Stimulated activated CD8-positive, alpha-beta memory T cell treated with anti-CD3 and anti-CD28 coated beads, Interleukin-7, amount 100 ng/mL, for 24 hours (primary cell): Measurements from ENCODE around the gene C8G.
A peak's percentile ranks its signal among the peaks of the same experiment; 100 is the strongest.

Experiments
- DNase-seq: peaks from one replicate; pipeline ENCODE4 v3.0.0-alpha.2; 2020; ENCODE audit warnings: low read depth

C8G gene

DNA sequence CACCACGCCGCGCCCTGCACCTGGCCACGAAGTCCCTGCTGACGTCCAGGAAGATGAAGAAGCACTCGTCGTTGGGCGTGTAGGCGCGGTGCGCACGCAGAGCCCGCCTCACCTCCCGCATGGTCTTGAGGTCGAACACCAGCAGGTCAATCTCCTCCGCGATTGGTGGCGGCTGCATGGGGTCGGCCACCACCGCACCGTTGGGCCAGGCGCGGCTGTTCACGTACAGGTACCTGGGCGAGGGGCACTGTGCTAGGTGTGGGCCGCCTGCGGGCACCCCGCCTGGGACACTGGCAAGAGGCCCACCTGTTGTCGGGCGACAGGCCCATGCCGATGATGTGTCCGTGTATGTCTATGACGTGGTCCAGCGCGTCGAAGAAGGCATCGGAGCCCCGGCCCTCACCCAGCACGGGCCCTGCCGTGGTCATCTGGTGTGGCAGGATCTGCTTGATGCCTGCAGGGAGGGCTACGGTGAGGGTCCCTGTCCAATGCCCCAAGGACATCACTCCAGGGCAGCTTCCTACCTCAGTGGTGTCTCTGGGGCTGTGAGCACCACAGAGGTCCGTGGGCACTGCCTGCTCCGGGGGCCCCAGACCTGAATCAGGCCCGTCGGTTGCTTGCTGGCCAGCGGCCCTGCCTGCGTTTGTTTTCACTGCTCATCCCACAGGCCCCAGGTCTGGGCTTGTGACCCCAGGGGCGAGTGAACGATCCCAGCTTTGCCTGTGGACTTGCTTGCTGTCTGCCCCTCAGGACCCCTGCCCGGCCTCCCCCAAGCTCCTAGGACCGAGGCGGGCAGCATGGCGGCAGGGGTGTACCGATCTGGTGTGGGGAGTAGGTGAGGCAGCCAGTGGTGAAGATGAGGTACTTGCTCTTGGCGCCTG lies 3.6 kb upstream of the C8G start:
- DNase-seq: no peak

DNA sequence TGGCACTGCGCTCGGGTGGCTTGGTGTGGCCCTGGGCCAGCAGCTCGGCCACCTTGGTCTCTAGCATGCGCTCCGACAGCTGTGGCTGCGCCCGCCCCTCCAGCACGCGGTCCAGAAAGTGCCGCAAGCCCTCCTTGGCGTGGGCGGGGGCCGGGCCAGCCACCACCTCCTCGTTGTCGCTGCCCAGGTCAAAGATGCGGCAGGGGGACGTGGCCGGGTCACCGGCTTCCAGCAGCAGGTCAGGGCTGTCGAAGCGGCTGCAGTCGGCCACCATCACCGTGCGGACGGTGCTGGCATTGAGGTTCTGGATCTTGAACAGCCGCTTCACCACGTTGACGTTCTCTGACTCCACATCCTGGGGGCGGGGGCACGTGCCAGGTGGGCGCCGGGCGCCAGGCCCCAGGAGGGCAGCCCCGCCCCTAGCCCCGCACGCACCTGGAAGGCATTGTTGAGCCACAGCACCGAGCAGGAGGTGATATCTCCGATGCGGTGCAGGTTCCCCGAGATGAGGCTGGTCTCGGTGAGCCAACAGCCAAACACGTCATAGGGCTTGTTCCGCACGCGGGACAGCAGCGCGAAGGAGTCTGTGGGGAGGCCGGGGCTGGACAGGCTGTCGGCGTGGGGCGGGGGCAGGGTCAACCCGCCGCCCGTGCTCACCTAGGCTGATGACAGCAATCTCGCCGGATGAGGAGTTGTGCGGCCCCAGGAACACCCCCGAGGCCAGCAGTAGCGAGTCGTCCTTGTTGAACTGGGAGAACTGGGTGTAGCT lies 2.7 kb upstream of the C8G start:
- no peak for DNase-seq

DNA sequence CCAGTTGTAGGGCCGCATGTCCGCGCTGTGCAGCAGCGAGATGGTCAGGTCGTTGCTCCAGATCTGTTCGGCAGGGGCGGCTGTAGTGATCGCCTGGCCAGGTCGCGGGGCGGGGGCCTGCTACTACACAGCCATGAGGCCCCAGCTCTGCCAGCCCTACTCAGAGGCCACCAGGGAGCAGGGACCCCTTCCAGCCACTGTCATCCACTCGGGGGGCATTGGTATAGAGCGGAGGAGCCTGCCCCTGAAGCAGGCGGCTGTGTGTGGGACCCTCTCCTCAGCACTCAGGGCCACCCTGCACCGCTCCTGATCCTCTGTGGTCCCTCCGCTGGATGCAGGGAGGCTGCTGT lies 2.2 kb upstream of the C8G start:
- no peak for DNase-seq

DNA sequence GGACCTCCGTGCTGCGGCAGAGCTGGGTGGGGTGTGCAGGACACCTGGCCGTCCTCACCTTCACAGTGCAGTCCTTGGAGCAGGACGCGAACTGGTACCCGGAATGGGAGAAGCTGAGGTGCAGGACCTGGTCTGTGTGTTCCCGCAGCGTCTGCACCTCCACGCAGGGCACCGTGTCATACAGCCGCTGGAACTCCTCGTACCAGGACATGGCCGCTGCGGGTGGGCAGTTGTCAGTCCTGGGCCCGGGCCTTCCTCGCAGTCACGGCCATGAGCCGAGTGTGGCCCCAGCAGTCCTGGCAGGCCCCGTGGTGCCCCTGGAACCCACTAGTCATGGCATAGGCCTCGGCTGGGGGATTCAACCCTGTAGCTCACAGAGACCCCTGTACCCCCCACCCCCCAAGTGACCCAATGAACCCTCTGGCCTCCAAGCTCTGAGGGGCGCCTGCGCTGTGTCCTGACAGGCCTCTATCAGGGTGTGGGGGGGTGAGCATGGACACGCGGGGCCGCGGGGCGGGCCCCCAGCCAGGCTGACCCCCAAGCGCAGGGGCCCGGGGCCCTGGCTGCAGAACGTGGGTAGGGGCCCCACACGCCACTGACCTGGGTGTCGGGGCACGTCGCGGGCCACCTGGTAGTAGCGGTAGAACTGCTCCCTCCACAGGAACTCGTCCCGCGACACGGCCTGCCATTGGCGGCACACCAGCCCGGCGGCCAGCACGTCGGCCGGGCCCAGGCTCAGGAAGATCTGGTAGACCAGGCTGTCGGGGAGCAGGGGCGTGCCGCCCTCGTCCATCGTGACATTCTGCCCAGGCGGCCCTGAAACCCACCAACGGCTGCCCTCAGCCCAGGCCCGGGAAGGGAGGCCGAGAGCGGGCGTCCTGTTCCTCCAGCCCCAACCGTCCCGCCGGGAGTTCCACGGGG lies 1.5 kb upstream of the C8G start:
- DNase-seq: no peak

DNA sequence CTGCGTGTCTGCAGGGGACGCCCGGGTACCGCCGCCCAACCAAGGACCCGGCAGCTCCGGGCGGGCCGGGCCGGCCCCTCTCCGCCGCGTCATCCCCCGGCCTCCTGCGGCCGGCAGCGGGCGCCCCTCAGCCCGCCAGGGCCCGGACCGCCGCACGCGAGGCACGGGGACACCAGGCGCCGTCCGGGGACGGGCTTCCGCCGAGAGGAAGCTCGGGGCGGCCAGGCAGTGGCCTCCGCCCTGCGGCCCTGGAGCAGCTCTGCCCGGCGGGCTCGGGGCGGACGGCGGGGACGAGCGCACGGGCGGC lies 878 bp upstream of the C8G start:
- no peak for DNase-seq

DNA sequence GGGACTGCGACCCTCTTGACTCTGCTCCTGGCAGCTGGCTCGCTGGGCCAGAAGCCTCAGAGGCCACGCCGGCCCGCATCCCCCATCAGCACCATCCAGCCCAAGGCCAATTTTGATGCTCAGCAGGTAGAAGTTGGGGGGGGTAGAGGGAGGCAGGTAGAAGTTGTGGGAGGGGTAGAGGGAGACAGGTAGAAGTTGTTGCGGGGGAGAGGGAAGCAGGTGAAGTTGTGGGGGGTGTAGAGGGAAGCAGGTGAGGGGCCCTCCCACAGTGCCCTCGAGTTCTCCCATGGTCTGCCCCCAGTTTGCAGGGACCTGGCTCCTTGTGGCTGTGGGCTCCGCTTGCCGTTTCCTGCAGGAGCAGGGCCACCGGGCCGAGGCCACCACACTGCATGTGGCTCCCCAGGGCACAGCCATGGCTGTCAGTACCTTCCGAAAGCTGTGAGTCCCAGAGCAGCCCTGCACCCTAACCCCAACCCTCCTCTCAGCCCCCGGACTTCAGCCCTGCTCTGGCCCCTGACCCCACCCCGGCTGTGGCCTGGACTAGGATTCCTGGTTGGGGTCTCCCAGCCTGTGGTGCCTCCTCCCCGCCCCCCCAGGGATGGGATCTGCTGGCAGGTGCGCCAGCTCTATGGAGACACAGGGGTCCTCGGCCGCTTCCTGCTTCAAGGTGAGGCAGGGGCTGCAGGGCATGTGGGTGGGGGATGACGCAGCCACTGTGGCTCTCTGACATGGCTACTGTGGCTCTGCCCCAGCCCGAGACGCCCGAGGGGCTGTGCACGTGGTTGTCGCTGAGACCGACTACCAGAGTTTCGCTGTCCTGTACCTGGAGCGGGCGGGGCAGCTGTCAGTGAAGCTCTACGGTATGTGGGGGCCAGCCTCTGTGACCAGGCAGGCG lies 537 bp downstream of the C8G start:
- no peak for DNase-seq

DNA sequence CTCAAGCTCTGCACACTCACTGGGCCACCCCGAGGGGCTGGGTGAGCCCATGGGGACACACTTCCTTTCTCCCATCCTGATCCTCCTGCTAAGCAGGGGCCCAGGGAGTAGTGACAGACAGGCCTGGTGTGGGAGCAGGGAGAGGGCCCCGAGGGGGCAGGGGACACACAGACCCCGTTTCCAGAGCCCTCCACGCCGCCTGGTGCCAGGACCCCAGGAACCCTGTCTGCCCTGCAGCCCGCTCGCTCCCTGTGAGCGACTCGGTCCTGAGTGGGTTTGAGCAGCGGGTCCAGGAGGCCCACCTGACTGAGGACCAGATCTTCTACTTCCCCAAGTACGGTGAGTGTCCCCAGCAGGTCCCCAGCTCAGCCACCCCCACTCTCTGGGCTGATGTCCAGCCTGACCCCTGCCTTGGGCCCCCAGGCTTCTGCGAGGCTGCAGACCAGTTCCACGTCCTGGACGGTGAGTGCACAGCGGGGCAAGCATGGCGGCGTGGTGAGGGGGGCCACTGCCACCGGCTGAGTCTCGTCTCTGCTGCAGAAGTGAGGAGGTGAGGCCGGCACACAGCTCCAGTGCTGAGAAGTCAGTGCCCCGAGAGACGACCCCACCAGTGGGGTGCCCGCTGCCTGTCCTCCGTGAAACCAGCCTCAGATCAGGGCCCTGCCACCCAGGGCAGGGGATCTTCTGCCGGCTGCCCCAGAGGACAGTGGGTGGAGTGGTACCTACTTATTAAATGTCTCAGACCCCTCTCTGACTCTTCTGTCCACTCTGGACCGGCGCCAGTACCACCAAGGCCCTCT lies 1.4 kb downstream of the C8G start:
- DNase-seq: no peak

DNA sequence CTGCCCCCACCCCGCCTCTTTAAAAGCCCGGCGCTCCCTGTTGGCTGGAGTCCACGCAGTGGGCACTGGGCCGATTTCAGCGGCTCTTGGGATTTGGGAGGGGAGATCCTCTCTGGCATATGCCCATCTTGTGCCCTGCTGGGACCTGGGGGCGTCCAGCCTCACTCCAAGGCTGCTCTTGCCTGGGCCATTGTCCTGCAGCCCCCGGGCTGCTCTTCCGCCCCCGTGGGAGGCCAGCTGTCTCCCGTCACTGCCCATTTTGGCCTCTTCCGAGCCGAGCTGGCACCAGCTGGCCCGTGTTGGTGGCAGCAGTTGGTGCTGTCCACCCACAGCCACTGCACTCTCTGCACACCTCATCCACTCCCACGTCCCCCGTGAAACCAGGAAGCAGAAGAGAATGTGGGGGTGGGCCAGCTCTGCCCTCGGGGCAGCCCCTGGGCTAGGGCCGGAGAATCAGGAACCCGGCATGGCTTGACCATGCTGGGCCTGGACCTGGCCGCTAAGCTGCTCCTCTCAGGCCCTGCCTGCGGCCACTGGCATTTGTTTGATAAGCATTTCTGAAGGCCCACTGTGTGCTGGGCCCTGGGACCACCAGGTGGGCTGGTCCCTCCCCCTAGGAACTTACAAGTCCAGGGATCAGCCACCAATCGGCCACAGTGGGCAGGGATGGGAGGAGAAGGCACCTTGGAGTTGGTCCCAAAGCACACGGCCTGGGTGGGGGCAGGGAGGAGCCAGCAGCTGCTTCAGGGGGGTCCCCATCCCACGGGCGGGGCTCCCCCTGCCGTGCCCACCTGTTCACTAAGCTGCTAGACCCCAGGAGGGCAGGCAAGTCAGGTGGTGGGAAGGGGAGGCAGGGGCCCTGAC lies 2.2 kb downstream of the C8G start:
- DNase-seq: no peak

DNA sequence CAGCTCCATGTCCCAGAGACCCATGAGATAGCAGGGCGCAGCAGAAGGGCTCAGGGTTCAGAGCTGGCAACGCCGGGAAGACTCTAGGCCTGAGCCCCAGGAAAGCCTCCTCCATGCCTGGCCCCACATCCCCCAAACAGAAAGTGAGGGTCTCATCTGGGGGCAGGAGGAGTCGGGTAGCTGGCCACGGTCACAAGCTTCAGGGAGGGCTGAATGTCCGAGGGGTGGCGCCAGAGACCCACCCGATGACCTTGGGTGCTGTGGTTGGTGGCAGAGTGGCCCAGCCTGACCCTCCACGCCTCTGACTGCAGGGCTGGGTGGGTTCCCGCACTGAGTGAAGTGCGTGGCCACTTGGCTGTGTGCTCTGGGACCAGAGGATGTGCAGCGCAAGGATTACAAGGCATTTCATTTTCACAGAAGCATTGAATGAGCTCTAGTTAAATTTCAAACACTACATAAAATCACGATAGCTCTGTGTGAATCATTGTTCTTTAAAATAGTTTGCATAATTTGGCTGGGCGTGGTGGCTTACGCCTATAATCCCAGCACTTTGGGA lies 3.0 kb downstream of the C8G start:
- DNase-seq: no peak

DNA sequence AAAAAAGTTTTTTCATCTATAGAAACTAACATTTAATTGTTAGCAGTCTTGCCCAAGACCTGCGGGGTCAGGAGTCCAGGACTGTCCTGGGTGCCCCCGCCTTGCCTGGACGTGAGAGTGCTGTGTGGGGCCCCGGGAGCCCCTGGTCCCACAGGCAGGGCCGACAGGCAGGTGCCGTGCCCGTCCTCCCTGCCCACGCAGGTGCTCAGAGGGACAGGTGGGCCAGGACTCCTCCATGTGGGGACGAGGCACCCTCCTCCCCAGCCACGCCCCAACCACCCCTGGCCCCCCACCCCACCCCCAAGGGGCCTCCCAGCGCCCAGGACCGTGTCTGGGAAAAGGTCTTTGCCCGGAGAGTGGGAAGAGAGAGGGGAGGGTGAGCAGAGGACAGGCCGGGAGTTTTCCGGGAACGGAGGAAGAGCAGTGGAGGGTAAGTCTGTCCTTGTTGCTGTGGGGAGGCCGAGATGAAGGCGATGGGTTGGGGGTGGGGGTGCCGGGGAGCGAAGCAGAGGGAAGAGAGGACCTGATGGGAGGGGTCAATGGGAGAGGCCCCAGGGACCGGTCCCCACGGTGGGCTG lies 4.3 kb downstream of the C8G start:
- no peak for DNase-seq

DNA sequence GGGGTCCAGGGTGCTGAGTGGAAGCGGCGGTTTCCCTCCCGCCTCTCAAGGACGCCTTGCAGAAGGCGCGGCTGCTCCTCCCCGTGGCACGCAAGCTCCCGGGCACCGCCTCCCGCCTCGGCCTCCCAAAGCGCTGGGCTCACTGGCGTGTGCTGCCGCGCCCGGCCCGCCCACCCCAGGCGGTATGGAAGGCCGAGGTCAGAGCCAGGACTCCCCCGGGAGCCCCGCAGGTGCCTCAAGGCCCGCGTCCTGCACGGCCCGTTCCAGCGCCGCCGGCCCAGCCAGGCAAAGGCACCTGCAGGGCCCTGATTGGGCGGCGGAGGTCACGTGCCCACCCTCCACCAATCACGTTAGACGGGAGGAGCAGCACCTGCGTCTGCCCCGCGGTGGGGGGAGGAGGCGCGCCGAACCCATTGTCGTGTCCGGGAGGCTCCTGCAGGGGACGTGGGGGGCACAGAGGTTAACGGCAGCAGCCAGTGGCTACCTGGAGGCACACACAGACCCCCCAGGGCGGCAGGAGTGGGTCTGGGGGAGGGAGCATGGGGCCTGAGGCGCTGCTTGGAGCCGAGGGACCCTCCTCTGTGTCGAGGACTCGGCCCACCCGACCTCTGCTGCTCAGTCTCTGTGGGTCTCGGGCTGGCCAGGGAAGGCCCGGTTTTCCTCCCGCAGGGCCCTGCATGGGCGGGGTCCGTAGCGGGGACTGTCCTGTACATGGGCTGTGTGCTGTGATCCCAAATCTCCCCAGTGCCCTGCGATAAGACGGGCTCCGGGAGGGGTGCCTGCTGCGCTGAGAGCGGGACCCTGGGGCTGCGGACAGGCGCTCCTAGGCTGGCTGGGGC lies 5.0 kb downstream of the C8G start:
- peak; percentile 94 for DNase-seq

DNA sequence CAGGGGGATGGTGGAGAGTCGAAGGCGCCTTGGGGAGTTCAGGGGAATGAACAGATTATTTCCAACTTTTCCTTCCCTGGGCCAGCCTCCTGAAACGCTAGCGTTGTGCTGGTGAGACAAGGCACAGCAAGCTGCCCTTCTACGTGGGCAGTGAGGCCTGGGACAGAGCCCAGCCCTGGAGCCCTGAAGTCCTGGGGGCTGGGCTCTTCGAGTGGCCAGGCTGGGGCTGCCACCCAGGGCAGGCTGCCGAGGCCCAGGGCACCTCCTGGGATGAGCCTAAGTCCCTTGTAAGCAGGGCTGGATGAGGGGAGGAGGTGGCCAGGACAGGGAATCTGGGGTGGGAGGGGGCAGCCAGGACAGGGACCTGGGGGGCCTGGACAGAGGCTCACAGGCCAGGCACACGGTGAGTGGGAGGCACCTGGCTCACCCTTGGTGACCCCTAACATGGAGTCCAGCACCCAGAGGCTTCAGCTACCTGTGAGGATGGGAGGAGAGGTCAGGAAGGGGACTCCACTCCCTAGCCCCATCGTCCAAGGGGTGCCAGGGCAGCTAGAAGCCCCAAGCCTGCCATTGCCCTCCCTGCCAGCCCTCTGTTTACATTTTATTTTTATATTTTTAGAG lies 5.7 kb downstream of the C8G start:
- DNase-seq: no peak

DNA sequence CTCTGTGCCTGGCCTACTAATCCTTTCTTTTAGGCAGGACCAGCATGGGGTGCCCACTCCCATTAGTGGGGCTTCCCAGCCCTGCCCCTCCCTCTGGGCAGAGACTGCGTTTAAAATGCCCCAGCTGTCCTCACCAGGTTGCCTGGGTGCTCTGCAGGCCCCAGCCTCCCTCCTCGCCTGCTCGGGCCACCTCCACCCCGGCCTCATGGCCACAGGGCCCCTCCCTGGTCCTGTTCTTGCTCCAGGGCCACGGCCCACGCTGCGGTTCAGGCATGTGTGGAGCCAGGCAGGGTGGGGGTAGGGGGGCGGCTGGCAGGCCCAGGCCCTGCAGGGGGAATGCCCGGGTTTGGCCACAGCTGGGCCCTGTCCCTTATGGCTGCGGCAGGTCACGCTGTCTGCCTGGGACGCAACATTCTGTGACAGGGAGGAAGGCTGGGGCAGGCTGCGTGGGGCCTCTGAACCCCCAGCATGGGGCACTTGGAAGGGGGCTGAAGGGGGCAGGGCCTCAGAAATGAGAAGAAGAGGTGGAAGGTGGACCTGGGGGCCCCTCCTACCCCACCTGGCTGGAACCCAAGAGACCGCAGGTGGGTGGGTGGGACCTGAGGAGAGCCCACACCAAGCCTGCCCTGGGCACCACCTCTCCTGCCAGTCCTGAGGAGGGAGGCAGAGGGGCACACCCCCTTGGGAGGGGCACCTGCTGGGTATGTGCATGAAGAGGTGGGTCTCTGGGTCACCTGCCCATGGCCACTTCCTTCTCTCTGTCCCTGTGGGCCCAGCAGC lies 6.7 kb downstream of the C8G start, which contains the start of gene LCN12:
Gene LCN12, plus strand, starts transcription at position 733 of the 780 bp plus-strand sequence. CDS start 55 bp downstream, outside the sequence.
- DNase-seq: no peak

DNA sequence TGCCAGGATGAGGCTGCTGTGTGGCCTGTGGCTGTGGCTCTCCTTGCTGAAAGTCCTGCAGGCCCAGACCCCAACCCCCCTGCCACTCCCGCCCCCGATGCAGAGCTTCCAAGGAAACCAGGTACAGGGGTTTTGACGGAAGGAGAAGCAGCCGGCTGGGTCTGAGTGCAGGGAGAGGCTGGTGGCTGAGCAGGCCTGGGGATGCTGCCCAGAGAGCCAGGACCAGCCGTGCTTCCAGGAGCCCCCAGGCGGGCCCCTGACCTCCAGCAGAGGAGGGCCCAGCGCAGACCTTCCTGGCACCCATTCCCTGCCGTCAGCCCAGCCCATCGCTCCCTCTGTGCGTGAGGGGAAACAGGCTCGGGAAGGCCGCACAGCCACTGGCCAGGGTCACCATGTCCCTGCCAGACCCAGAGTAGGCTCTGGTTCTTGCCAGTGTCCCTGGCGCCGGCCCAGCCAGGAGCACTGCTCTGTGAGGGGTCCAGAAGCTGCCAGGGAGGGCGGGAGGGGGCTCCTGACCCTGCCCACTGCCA lies 7.3 kb downstream of the C8G start:
- no peak for DNase-seq

DNA sequence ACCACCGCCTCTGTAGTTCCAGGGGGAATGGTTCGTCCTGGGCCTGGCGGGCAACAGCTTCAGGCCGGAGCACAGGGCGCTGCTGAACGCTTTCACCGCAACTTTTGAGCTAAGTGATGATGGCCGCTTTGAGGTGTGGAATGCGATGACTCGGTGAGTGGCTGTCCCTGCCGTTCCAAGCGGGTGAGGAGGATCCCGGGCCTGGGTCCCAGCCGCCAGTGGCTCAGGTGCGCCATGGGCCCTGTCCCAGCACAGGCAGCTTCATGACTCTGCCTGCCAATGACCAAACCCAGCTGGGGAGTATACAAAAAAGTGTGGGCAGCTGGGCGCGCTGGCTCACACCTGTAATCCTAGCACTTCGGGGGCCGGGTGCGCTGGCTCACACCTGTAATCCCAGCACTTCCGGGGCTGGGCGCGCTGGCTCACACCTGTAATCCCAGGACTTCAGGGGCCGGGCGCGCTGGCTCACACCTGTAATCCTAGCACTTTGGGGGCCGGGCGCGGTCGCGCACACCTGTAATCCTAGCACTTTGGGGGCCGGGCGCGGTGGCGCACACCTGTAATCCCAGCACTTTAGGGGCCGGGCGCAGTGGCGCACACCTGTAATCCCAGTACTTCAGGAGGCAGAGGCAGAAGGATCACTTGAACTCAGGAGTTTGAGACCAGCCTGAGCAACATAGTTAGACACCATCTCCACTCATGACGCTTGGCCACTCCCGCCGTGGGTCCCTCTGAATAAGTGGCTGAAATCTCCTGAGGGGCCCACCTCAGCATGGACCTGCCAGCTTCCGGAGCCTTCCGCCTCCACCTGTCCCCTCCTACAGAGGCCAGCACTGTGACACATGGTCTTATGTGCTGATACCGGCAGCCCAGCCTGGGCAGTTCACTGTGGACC lies 8.1 kb downstream of the C8G start:
- no peak for DNase-seq
